ENCODE data around the gene CDH23. TPM values are rescaled to one million over a fixed set of nuclear protein-coding genes. Genes with fewer than 3 reads are reported as not detected.

CDH23 gene
- total and polyA plus RNA-seq, 9 of the 15 experiments (the other 6 are each of a cell fraction or from before 2014, with no cell fraction given) = 0.18 to 1.2 (median 0.47) TPM

DNA sequence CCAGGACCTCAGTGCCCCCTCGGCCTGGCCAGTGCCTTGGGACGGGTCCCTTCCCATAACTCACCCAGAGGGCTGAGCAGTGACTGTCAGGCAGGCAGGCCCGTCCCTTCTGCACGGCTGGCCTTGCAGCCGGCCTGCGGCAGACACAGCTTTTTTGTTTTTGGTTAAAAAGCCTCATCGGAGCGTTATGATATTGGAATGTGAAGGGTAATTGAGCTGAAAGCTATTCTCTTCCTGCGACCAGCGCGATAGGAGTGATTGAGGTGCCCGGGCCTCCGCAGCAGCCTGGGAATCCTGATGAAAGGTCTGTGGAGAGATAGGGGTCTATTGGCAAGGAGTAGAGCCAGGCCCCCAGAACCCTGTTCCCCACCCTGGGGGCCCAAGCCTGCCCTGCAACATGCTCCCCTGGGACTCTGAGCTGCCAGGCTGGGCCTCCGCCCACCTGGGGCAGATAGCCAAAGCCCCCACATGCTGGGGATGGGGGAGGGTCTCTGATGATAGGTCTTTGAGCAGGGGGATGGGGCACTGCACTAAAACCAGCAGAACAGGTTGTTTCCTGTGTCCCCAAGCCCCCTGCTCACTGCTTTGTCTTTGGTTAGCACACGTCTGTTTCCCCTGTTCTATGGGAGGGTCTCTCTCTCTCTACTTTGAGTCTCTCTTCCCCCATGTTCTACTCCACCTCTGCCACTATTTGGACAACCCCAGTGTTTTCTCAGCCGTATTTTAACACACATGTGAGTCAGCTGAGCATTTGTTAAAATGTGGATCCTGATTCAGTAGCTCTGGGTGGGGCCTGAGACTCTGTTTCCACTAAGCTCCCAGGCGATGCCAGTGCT, 131.9 kb downstream of the CDH23 start:
- no peak overlapping the region for H3K9ac ChIP-seq (ENCODE audit: insufficient read depth in 1 of 2, low read depth in 2 of 2, low read length in 2 of 2)
- H3K4me1 ChIP-seq (replicated peaks in 1 of 2; ENCODE audit: control insufficient read depth in 2 of 2, insufficient read depth in 2 of 2, low read length in 2 of 2) = peaks cover 0 to 13% of the 10 kb centered on the region in 2 experiments; a peak in 3 of 5 replicates
- CTCF ChIA-PET (ENCODE audit: low intra/inter-chr PET ratio) = no interaction called here

More for the DNA sequence above, 131.9 kb downstream of the CDH23 start:
- Histone ChIP-seq H3K9me3 (replicated peaks; ENCODE audit: control insufficient read depth, insufficient read depth, low read depth, low read length) (no peaks in the 10 kb centered on the region), H3K27me3 (ENCODE audit: control insufficient read depth in 2 of 2, insufficient read depth in 2 of 2, low read length in 2 of 2) (peaks cover 17 to 70% of the 10 kb centered on the region in 2 experiments), H2AFZ (ENCODE audit: low read depth, low read length) (no peak overlapping the region), H3K9me1 (ENCODE audit: control insufficient read depth, insufficient read depth, low read length) (no peaks in the 10 kb centered on the region), H3K4me3 (no peak overlapping the region), H3K4me2 (ENCODE audit: insufficient read depth, low read length) (no peak overlapping the region), H3K27ac (ENCODE audit: extremely low read depth, low read depth, low read length) (no peak overlapping the region), H3K36me3 (ENCODE audit: control insufficient read depth, insufficient read depth, low read length) (no peaks in the 10 kb centered on the region), H3K79me2 (ENCODE audit: control insufficient read depth, insufficient read depth, low read length) (no peaks in the 10 kb centered on the region), H4K20me1 (replicated peaks; ENCODE audit: control insufficient read depth, insufficient read depth, low read length) (no peaks in the 10 kb centered on the region)
- POLR2A ChIA-PET = interaction anchor here (0.6 to 1.6 kb wide), 4 partner anchors 12 to 796 kb away, joined by 3 to 4 read pairs (median 4); no protein-coding TSS in a partner anchor
- in situ Hi-C loops (cut with MboI) (no loop called here), intact Hi-C loops (cut with micrococcal nuclease) (no loop called here)
- TF ChIP-seq TEAD1 (CRISPR knock-in tag; IDR thresholded peaks at IDR 0.05) (no peak), PHF21A (IDR thresholded peaks at IDR 0.05; ENCODE audit: borderline replicate concordance, low read depth) (no peak), PHF8 (IDR thresholded peaks at IDR 0.05; ENCODE audit: borderline replicate concordance, low read length) (no peak)
- TF ChIP-seq, protein P1, sequence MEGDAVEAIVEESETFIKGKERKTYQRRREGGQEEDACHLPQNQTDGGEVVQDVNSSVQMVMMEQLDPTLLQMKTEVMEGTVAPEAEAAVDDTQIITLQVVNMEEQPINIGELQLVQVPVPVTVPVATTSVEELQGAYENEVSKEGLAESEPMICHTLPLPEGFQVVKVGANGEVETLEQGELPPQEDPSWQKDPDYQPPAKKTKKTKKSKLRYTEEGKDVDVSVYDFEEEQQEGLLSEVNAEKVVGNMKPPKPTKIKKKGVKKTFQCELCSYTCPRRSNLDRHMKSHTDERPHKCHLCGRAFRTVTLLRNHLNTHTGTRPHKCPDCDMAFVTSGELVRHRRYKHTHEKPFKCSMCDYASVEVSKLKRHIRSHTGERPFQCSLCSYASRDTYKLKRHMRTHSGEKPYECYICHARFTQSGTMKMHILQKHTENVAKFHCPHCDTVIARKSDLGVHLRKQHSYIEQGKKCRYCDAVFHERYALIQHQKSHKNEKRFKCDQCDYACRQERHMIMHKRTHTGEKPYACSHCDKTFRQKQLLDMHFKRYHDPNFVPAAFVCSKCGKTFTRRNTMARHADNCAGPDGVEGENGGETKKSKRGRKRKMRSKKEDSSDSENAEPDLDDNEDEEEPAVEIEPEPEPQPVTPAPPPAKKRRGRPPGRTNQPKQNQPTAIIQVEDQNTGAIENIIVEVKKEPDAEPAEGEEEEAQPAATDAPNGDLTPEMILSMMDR (IDR thresholded peaks at IDR 0.05 in 2 of 3, conservative IDR thresholded peaks at IDR 0.05 in 1 of 3; ENCODE audit: insufficient read depth in 2 of 3, low read depth in 1 of 3, low read length in 3 of 3) = no peak
- 26% methylated on average over 17 of the region's 17 CpGs for WGBS (ENCODE audit: insufficient coverage, low coverage, missing lambda C conversion rate)
- no TSS peak for BruUV-seq (replicated peaks)
- ATAC-seq (no peak), DNase-seq (ENCODE audit: extremely low read depth in 1 of 4, low spot score in 3 of 4) (no peak), FAIRE-seq (no peak)
